ENCODE data around the gene DCLK2. TPM values are rescaled to one million over a fixed set of nuclear protein-coding genes. Genes with fewer than 3 reads are reported as not detected.

DCLK2 gene
- total RNA-seq, 6 donors from 2014 or later: 2.1 to 16.8 (median 3.3) TPM

DNA sequence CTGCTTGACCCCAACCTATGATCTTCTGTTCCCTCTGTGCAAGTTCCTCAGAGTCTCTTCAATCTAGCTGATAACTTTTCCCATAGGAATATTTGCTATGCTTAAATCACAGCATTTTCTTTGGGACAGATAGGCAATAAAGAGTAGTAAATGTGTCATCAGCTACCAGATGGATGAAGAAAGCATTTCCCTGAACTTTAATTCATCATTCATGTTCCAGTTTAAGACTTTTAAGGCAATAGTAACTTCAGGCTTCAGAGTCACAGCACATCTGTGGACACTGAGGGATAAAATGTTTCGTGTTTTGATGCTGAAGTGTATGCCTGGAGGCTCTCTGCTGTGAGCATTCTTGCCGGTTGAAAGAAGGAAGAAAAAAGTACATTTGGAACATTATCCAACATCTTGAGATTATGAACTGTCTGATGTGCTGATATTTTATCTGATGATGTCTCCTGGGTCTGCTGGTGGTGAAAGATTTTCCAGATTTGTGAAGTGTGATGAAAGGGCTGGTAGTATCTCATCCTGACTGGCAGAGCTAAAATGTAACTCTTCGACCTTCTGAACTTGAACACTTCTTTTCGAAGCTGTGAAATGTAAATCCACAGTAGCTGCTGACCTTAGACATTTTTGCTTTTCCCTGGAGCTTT is 133.7 kb downstream of the DCLK2 start:
- H3K36me3 ChIP-seq: no peaks in the 10 kb centered on the region
- H3K9me3 ChIP-seq: no peaks in the 10 kb centered on the region
- no peaks in the 10 kb centered on the region for H3K4me1 ChIP-seq
- H3K4me3 ChIP-seq: no peak overlapping the region
- no peaks in the 10 kb centered on the region for H3K27me3 ChIP-seq
- TF ChIP-seq, protein P1, sequence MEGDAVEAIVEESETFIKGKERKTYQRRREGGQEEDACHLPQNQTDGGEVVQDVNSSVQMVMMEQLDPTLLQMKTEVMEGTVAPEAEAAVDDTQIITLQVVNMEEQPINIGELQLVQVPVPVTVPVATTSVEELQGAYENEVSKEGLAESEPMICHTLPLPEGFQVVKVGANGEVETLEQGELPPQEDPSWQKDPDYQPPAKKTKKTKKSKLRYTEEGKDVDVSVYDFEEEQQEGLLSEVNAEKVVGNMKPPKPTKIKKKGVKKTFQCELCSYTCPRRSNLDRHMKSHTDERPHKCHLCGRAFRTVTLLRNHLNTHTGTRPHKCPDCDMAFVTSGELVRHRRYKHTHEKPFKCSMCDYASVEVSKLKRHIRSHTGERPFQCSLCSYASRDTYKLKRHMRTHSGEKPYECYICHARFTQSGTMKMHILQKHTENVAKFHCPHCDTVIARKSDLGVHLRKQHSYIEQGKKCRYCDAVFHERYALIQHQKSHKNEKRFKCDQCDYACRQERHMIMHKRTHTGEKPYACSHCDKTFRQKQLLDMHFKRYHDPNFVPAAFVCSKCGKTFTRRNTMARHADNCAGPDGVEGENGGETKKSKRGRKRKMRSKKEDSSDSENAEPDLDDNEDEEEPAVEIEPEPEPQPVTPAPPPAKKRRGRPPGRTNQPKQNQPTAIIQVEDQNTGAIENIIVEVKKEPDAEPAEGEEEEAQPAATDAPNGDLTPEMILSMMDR (IDR thresholded peaks at IDR 0.05): no peak
- TF ChIP-seq EP300 (IDR thresholded peaks at IDR 0.05) (no peak), POLR2A (IDR thresholded peaks at IDR 0.05) (no peak), POLR2AphosphoS5 (IDR thresholded peaks at IDR 0.05) (no peak)
- no peak for ATAC-seq (ENCODE audit: low FRiP score in 2 of 2)
- WGBS, 2 donors: 81 to 86% methylated on average over 4 of the region's 4 CpGs
- DNase-seq: no peak
- no peak overlapping the region for H3K27ac ChIP-seq

DNA sequence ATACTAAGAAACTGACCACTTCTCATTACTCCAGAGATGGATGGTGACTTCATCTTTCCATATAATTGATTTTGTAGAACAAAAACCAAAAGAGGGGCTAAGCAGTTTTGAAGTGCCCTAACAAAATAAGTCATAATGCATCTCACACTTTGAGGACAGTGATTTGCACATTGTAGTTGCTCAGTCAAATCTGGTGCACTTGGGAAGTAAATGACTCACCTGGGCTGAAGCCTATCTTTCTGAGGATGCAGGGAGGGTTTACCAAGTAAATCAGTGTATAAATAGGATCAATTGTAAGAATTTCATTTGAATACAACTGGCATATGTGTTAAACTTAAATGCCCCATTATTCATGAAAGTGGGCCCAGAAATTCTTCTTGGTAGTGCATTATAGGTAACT is 134.2 kb downstream of the DCLK2 start:
- TF ChIP-seq EP300 (IDR thresholded peaks at IDR 0.05) (no peak), POLR2A (IDR thresholded peaks at IDR 0.05) (no peak), POLR2AphosphoS5 (IDR thresholded peaks at IDR 0.05) (no peak)
- TF ChIP-seq, protein P1 (IDR thresholded peaks at IDR 0.05): no peak
- DNase-seq (no peak), ATAC-seq (ENCODE audit: low FRiP score in 2 of 2) (no peak)

DNA sequence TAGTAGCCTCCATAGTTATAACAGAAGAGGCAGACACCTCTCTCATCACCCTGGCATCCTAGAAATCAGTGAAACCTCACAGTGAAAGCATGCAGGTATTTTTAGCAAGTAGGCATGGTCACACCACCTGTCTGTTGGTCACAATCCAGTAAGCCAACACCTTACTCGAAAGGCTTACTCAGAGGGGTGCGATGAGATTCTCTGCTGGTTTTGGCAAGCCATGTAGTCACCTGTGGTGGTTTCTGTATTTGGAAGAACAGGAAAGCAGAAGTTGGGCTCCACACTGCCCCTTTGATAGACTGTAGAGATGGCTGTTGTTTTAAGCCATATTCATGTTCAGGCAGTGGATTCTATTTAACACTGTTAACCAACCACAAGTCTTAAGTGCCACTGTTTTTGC is 134.7 kb downstream of the DCLK2 start:
- DNase-seq (no peak), ATAC-seq (ENCODE audit: low FRiP score in 2 of 2) (no peak)
- no peaks in the 10 kb centered on the region for H3K9me3 ChIP-seq
- no peak overlapping the region for H3K27ac ChIP-seq
- 64 to 88% methylated on average over 2 of the region's 2 CpGs for WGBS, 2 donors
- peaks cover 0 to 3% (median 0%) of the 10 kb centered on the region in 4 donors for H3K4me1 ChIP-seq
- H3K36me3 ChIP-seq: no peaks in the 10 kb centered on the region
- no peaks in the 10 kb centered on the region for H3K27me3 ChIP-seq
- H3K4me3 ChIP-seq: no peak overlapping the region
- TF ChIP-seq EP300 (IDR thresholded peaks at IDR 0.05) (no peak), POLR2AphosphoS5 (IDR thresholded peaks at IDR 0.05) (no peak), POLR2A (IDR thresholded peaks at IDR 0.05) (no peak)
- TF ChIP-seq, protein P1 (IDR thresholded peaks at IDR 0.05): no peak

More for the DNA sequence above, 134.2 kb downstream of the DCLK2 start:
- no peaks in the 10 kb centered on the region for H3K36me3 ChIP-seq
- H3K27ac ChIP-seq: no peak overlapping the region
- no peak overlapping the region for H3K4me3 ChIP-seq
- no peaks in the 10 kb centered on the region for H3K9me3 ChIP-seq
- peaks cover 0 to under 1% (median 0%) of the 10 kb centered on the region in 4 donors for H3K4me1 ChIP-seq
- no peaks in the 10 kb centered on the region for H3K27me3 ChIP-seq

DNA sequence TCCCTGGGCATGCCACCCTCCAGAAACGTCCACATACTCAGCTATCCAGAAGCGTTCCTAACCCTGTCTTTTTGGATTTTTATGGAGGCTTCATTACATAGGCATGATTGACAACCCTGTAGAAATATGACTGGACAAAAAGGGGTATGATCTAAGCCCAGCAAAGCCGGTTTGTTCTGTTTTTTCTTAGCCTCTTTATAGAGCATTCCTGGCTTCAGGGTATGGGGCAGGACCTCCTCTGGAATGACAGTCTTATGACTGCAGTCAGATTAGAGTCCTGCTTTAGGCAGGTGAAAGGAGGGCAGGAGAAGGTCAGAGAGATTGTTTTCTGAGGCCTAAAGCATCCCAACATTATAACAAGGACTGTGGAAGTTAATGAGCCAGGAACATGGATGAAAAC is 137.4 kb downstream of the DCLK2 start:
- DNase-seq (no peak), ATAC-seq (ENCODE audit: low FRiP score in 2 of 2) (no peak)
- Histone ChIP-seq H3K36me3 (no peaks in the 10 kb centered on the region), H3K4me1 (peaks cover 0 to 3% (median 0%) of the 10 kb centered on the region in 4 donors), H3K27me3 (no peaks in the 10 kb centered on the region), H3K27ac (no peak overlapping the region), H3K4me3 (no peak overlapping the region), H3K9me3 (no peaks in the 10 kb centered on the region)
- 73 to 89% methylated on average over 3 of the region's 3 CpGs for WGBS, 2 donors
- TF ChIP-seq, protein P1 (IDR thresholded peaks at IDR 0.05): no peak
- no peak for TF ChIP-seq POLR2AphosphoS5 (IDR thresholded peaks at IDR 0.05)
- no peak for TF ChIP-seq EP300 (IDR thresholded peaks at IDR 0.05)
- TF ChIP-seq POLR2A (IDR thresholded peaks at IDR 0.05): no peak

DNA sequence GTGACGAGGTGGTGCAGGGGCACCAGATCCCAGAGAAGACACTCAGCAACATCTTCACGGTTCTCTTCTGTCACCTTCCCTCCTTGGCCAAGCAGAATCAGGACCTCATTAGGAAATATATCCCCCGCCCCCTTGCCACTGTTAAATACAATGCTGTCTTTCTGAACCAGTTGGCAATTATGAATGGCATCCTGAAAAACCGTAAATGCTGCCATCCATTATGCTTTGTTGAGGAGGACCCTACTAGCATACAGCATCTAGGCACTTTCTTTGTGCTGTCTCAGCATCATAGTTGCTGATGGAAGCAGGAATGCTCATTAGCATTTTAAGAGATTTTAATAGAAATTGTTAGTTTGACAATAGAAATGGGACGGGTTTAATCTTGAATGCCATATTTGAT is 138.5 kb downstream of the DCLK2 start:
- 89% methylated on average over 5 of the region's 5 CpGs for WGBS, 2 donors
- Histone ChIP-seq H3K36me3 (no peaks in the 10 kb centered on the region), H3K27me3 (no peaks in the 10 kb centered on the region), H3K4me3 (no peak overlapping the region), H3K27ac (no peak overlapping the region), H3K4me1 (peaks cover 0 to 3% (median 0%) of the 10 kb centered on the region in 4 donors), H3K9me3 (no peaks in the 10 kb centered on the region)
- DNase-seq: no peak
- ATAC-seq (ENCODE audit: low FRiP score in 2 of 2): no peak
- no peak for TF ChIP-seq POLR2A (IDR thresholded peaks at IDR 0.05)
- TF ChIP-seq POLR2AphosphoS5 (IDR thresholded peaks at IDR 0.05): no peak
- TF ChIP-seq, protein P1 (IDR thresholded peaks at IDR 0.05): no peak
- no peak for TF ChIP-seq EP300 (IDR thresholded peaks at IDR 0.05)

Measured in upper lobe of left lung (tissue), 6 donors.